GM21737 (cell line): ENCODE measurements around the gene GPX5.
A peak's percentile ranks its signal among the peaks of the same experiment; 100 is the strongest.
"Not testable (repeated sequence)": the region's sequence is repeated elsewhere in the genome, so short reads cannot be mapped to it uniquely, and the experiment has no call there.

Experiments used
- ATAC-seq: cut with Tn5 transposase; IDR thresholded peaks from one replicate; pipeline ENCODE4 v1.9.1; 2021; ENCODE audit warnings: mild to moderate bottlenecking, moderate library complexity; ENCODE audit not compliant: unreplicated experiment

Gene GPX5

GRCh38 chr6:28525496-28526039 is at the start of gene GPX5:
Gene GPX5, plus strand, starts transcription at chr6:28525881. Its CDS starts 133 bp downstream, at chr6:28526014.
- ATAC-seq: no peak

- ATAC-seq: no peak
Observed at GRCh38 chr6:28478518-28478917, 47.2 kb upstream of the GPX5 start.

- ATAC-seq: no peak
Observed at GRCh38 chr6:28480253-28480932, 45.3 kb upstream of the GPX5 start.

- ATAC-seq: no peak
Observed at GRCh38 chr6:28485482-28485881, 40.2 kb upstream of the GPX5 start.

GRCh38 chr6:28486533-28486932 is 39.1 kb upstream of the GPX5 start:
- ATAC-seq: no peak

GRCh38 chr6:28486988-28487742 is 38.5 kb upstream of the GPX5 start:
- ATAC-seq: no peak

- no peak for ATAC-seq
Observed at GRCh38 chr6:28488916-28489365, 36.7 kb upstream of the GPX5 start.

- peak; percentile 62 for ATAC-seq
Observed at GRCh38 chr6:28489366-28490204, 36.1 kb upstream of the GPX5 start.

- no peak for ATAC-seq
Observed at GRCh38 chr6:28490205-28490890, 35.3 kb upstream of the GPX5 start.

GRCh38 chr6:28491984-28492317 is 33.7 kb upstream of the GPX5 start:
- ATAC-seq: no peak

GRCh38 chr6:28496099-28496779 is 29.4 kb upstream of the GPX5 start:
- no peak for ATAC-seq

GRCh38 chr6:28497306-28497705 is 28.4 kb upstream of the GPX5 start:
- ATAC-seq: no peak

GRCh38 chr6:28497893-28498292 is 27.8 kb upstream of the GPX5 start:
- ATAC-seq: no peak

GRCh38 chr6:28501259-28501658 is 24.4 kb upstream of the GPX5 start:
- no peak for ATAC-seq

GRCh38 chr6:28502136-28502535 is 23.5 kb upstream of the GPX5 start:
- not testable (repeated sequence) for ATAC-seq

GRCh38 chr6:28502709-28503305 is 22.9 kb upstream of the GPX5 start:
- not testable (repeated sequence) for ATAC-seq

GRCh38 chr6:28505733-28506132 is 19.9 kb upstream of the GPX5 start:
- no peak for ATAC-seq

GRCh38 chr6:28506807-28507475 is 18.7 kb upstream of the GPX5 start:
- no peak for ATAC-seq

- ATAC-seq: no peak
Observed at GRCh38 chr6:28511628-28512300, 13.9 kb upstream of the GPX5 start.
